Measurements from ENCODE around the gene EIF5A2.

Gene EIF5A2

GRCh38 chr3:170848292-170848917, 60.0 kb downstream of the EIF5A2 start:
- 100% methylated on average over 2 of the region's 2 CpGs for WGBS
- no peaks in the 10 kb centered on the region for H3K4me1 ChIP-seq (ENCODE audit: insufficient read depth, low read length)

DNA sequence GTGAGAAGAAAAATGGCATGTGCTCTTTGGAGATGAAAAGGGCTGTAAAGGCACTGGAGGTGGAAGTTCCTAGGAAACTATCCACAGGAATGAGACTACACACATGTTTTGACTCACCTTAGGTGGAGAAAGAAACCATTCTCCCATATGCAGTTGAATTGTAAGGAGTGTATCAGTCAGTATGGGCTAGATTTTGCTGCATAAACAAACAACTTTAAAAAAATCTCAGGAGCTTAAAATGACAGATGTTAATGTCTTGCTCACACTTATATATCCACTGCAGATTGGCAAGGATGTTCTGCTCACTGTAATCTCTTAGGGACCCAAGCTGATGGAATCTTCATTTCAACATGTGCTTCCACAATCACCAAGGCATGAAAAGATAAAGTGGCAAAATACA, 64.1 kb downstream of the EIF5A2 start:
- H3K9ac ChIP-seq (ENCODE audit: low read depth, low read length), result no peak overlapping the region
- H3K4me1 ChIP-seq (ENCODE audit: insufficient read depth, low read length), result peaks cover 2% of the 10 kb centered on the region; the same call in 1 of the 2 replicates
- H3K9me3 ChIP-seq (ENCODE audit: insufficient read depth, low read depth, low read length), result peaks cover 5% of the 10 kb centered on the region; the same call in 1 of the 2 replicates
- H3K27me3 ChIP-seq (ENCODE audit: insufficient read depth, low read length), result no peaks in the 10 kb centered on the region
- no peak overlapping the region for H3K4me3 ChIP-seq (ENCODE audit: low read length)
- H3K36me3 ChIP-seq (ENCODE audit: insufficient read depth, low read length), result no peaks in the 10 kb centered on the region
- no peak overlapping the region for H3K27ac ChIP-seq (ENCODE audit: low read depth, low read length)

More at GRCh38 chr3:170848292-170848917, 60.0 kb downstream of the EIF5A2 start:
- Histone ChIP-seq H3K36me3 (ENCODE audit: insufficient read depth, low read length) (no peaks in the 10 kb centered on the region), H3K27me3 (ENCODE audit: insufficient read depth, low read length) (no peaks in the 10 kb centered on the region), H3K9me3 (ENCODE audit: insufficient read depth, low read depth, low read length) (peaks cover 5% of the 10 kb centered on the region; the same call in 1 of the 2 replicates), H3K4me3 (ENCODE audit: low read length) (no peak overlapping the region), H3K9ac (ENCODE audit: low read depth, low read length) (no peak overlapping the region), H3K27ac (ENCODE audit: low read depth, low read length) (no peak overlapping the region)

GRCh38 chr3:170840291-170840859, 68.1 kb downstream of the EIF5A2 start:
- Histone ChIP-seq H3K4me1 (ENCODE audit: insufficient read depth, low read length) (peaks cover 10% of the 10 kb centered on the region; the same call in 1 of the 2 replicates), H3K9me3 (ENCODE audit: insufficient read depth, low read depth, low read length) (peaks cover 5% of the 10 kb centered on the region; the same call in 1 of the 2 replicates), H3K36me3 (ENCODE audit: insufficient read depth, low read length) (no peaks in the 10 kb centered on the region), H3K9ac (ENCODE audit: low read depth, low read length) (no peak overlapping the region), H3K27ac (ENCODE audit: low read depth, low read length) (no peak overlapping the region), H3K27me3 (ENCODE audit: insufficient read depth, low read length) (no peaks in the 10 kb centered on the region), H3K4me3 (ENCODE audit: low read length) (no peak overlapping the region)
- 91% methylated on average over 2 of the region's 2 CpGs for WGBS

- no peak overlapping the region for H3K4me3 ChIP-seq (ENCODE audit: low read length)
- H3K9me3 ChIP-seq (ENCODE audit: insufficient read depth, low read depth, low read length), result peaks cover 4% of the 10 kb centered on the region; the same call in 1 of the 2 replicates
- H3K4me1 ChIP-seq (ENCODE audit: insufficient read depth, low read length), result peaks cover 15% of the 10 kb centered on the region; the same call in 1 of the 2 replicates
- H3K36me3 ChIP-seq (ENCODE audit: insufficient read depth, low read length), result no peaks in the 10 kb centered on the region
- H3K9ac ChIP-seq (ENCODE audit: low read depth, low read length), result no peak overlapping the region
- H3K27me3 ChIP-seq (ENCODE audit: insufficient read depth, low read length), result no peaks in the 10 kb centered on the region
- 88% methylated on average over 3 of the region's 3 CpGs for WGBS
- H3K27ac ChIP-seq (ENCODE audit: low read depth, low read length), result no peak overlapping the region
Measured at GRCh38 chr3:170839518-170840100, 68.8 kb downstream of the EIF5A2 start.

All from HUES64 (cell line).